ENCODE measurements around the gene SPAG5.

SPAG5 gene

DNA sequence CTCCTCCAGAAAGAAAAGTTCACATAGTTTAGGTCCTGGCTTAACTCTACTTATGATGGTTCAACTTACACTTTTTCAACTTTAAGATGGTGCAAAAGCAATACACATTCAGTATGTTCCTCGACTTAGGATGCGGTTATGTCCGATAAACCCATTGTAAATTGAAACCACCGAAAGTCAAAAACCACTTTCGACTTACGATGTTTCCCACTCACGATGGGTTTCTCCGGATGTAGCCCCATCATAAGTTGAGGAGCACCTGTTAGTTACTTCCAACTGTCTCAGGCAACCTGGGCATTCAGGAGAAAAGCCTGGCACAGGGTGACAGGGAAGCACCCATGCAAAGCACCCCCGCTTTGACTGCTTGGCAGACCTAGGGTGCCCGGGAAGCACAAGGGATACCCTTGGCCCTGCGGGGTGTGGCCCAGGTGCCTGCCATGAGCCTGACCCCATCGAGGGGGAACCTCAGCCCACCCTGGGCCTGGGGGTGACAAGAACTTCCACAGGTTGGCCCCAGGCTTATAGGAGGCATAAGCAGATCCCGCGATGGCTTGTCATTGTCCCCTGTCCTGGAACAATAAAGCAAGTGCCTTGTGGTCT lies 60.4 kb downstream of the SPAG5 start:
- no peak for DNase-seq

DNA sequence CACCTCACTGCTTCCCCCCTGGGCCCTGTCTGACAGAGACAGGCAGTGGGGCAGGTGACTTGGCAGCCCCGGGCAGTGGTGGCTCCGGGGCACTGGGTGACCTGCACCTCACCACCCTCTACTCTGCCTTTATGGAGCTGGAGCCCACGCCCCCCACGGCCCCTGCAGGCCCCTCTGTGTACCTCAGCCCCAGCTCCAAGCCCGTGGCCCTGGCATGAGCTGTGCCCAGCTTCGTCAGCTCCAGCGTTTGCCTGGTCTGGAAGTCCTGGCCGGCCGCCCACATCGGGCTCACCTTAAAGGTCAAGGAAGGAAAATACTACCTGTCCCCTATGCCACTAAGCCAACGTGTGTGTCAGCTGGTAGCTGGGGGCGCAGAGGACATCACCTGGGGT lies 61.6 kb downstream of the SPAG5 start:
- DNase-seq = no peak

- DNase-seq = no peak
Measured at GRCh38 chr17:28536532-28537218, 62.1 kb downstream of the SPAG5 start.

GRCh38 chr17:28534740-28535375 lies 64.0 kb downstream of the SPAG5 start:
- no peak for DNase-seq

GRCh38 chr17:28533091-28533807 lies 65.6 kb downstream of the SPAG5 start:
- DNase-seq = no peak

DNA sequence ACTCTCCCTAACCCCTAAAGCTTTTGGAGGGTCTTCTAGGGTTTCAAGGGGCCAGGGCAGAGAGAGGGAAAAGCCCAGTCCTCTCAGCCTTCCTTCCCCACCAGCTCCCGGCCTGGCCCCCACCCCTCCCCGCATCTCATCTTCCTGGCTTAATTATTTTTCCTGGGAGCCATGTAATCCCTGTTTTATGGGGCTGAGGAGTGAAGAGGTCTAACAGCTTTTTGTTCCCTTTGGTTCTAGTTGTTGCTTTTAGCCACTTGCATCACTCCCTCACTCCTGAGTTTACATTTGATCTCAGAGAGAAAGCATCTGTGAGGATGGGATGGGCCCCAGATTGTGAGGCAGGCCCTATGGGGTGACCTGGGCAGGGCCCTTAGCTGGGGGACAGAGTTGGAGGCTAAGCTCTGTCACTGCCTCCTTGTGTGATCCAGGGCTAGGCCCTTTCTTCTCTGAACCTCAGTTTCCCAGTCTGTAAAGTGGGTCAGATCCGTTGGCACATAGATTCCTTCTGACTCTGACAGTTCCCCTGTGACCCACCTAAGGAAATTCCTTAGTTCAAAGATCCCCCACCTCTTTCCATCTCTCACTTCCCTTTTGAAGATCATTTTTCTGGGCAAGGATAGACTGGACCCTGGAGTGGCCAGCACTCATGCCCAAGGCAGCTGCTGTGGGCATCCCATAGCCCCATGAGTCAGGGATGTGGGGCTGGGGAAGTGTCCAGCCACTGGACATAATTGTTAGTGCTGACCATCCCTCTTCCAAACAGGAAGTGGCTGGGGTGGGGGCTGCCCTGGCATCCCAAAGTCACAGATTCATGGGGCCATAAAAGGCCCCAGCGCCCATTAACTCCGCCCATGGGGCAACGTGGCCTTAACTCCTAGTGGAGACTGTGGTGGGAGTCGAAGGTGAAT lies 66.5 kb downstream of the SPAG5 start:
- DNase-seq = no peak

DNA sequence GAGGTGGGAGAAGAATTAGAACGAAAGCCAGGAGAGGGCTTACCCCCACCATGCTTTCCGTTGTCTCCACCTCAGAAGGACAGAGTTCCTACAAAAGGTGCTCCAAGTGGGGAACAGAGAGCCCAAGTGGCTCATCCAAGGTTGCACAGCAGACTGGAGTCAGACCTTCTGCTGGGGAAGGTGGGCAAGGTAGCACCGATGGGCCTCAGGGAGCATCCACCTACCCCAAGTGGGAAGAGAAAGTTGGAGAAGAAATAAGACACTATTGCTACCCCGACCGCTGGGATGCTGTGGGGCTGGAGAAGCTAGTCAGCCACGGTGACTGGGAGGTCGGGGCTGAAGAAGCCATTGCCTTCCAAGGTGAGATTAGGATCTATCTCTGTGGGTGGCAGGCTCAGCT lies 67.9 kb downstream of the SPAG5 start:
- DNase-seq = no peak

GRCh38 chr17:28530250-28530649 lies 68.6 kb downstream of the SPAG5 start:
- DNase-seq = no peak

GRCh38 chr17:28529013-28529400 lies 69.8 kb downstream of the SPAG5 start:
- DNase-seq = no peak

- no peak for DNase-seq
Measured at GRCh38 chr17:28528327-28529012, 70.4 kb downstream of the SPAG5 start.

DNA sequence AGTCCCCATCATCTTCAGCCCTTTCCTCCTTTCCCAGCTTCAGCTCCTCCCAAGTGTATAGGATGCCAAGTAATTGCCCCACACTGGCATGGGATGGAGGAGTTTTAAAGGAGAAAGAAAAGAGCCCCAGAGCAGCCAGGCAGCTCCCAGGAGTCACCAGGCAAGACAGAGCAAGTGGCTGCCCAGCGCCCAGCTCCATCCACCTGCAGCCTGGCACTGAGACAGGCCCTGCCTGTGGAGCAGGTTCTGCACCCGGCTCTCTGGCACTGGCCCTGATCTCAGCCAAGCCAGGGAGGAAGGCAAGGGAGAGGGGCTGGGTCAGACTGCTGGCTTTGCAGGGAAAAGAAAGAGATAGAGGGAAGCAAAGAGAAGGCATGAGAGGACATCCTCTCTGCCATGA lies 71.0 kb downstream of the SPAG5 start:
- no peak for DNase-seq
